Measurements from ENCODE around the gene DNAJC5. TPM values are rescaled to one million over a fixed set of nuclear protein-coding genes. Genes with fewer than 3 reads are reported as not detected.

The DNAJC5 gene
- total RNA-seq, 1 experiment from 2014 or later: 28.5 TPM

DNA sequence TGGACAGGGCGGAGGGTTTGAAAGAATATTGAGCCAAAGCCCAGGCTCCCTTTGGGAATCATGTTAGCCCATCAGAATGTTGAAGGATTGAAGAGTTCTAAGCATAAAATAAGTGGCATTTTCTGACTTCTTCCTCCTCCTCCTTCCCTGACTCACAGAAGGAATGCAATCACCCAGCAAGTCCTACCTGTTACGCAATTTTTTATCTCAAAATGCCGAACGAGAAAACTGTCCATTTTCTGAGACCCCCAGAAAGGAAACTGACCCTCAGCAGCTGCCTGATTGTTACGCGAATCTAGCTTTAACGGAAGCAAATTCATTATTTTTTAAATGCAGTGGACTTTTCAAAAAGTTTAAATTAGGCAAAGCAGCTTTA lies 4.7 kb upstream of the DNAJC5 start:
- H3K27ac Mint-ChIP-seq: peak overlapping the region; percentile 24; the same call in 1 of the 2 replicates
- CTCF ChIA-PET: interaction anchor here (1.2 to 2.0 kb wide), 4 partner anchors 44 to 116 kb away, joined by 3 to 6 read pairs (median 4); no protein-coding TSS in a partner anchor

More for the DNA sequence above, 4.7 kb upstream of the DNAJC5 start:
- no peak overlapping the region for H3K4me3 Mint-ChIP-seq
- POLR2A ChIA-PET: no interaction called here
- H3K36me3 Mint-ChIP-seq: peaks cover 29% of the 10 kb centered on the region
- DNase-seq (ENCODE audit: low spot score) (no peak), ATAC-seq (no peak)
- TF ChIP-seq, protein P1, sequence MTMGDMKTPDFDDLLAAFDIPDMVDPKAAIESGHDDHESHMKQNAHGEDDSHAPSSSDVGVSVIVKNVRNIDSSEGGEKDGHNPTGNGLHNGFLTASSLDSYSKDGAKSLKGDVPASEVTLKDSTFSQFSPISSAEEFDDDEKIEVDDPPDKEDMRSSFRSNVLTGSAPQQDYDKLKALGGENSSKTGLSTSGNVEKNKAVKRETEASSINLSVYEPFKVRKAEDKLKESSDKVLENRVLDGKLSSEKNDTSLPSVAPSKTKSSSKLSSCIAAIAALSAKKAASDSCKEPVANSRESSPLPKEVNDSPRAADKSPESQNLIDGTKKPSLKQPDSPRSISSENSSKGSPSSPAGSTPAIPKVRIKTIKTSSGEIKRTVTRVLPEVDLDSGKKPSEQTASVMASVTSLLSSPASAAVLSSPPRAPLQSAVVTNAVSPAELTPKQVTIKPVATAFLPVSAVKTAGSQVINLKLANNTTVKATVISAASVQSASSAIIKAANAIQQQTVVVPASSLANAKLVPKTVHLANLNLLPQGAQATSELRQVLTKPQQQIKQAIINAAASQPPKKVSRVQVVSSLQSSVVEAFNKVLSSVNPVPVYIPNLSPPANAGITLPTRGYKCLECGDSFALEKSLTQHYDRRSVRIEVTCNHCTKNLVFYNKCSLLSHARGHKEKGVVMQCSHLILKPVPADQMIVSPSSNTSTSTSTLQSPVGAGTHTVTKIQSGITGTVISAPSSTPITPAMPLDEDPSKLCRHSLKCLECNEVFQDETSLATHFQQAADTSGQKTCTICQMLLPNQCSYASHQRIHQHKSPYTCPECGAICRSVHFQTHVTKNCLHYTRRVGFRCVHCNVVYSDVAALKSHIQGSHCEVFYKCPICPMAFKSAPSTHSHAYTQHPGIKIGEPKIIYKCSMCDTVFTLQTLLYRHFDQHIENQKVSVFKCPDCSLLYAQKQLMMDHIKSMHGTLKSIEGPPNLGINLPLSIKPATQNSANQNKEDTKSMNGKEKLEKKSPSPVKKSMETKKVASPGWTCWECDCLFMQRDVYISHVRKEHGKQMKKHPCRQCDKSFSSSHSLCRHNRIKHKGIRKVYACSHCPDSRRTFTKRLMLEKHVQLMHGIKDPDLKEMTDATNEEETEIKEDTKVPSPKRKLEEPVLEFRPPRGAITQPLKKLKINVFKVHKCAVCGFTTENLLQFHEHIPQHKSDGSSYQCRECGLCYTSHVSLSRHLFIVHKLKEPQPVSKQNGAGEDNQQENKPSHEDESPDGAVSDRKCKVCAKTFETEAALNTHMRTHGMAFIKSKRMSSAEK (CRISPR knock-in tag; IDR thresholded peaks at IDR 0.05; ENCODE audit: borderline replicate concordance): no peak
- TF ChIP-seq TP53 (CRISPR knock-in tag; IDR thresholded peaks at IDR 0.05): no peak
- TF ChIP-seq, protein P2, sequence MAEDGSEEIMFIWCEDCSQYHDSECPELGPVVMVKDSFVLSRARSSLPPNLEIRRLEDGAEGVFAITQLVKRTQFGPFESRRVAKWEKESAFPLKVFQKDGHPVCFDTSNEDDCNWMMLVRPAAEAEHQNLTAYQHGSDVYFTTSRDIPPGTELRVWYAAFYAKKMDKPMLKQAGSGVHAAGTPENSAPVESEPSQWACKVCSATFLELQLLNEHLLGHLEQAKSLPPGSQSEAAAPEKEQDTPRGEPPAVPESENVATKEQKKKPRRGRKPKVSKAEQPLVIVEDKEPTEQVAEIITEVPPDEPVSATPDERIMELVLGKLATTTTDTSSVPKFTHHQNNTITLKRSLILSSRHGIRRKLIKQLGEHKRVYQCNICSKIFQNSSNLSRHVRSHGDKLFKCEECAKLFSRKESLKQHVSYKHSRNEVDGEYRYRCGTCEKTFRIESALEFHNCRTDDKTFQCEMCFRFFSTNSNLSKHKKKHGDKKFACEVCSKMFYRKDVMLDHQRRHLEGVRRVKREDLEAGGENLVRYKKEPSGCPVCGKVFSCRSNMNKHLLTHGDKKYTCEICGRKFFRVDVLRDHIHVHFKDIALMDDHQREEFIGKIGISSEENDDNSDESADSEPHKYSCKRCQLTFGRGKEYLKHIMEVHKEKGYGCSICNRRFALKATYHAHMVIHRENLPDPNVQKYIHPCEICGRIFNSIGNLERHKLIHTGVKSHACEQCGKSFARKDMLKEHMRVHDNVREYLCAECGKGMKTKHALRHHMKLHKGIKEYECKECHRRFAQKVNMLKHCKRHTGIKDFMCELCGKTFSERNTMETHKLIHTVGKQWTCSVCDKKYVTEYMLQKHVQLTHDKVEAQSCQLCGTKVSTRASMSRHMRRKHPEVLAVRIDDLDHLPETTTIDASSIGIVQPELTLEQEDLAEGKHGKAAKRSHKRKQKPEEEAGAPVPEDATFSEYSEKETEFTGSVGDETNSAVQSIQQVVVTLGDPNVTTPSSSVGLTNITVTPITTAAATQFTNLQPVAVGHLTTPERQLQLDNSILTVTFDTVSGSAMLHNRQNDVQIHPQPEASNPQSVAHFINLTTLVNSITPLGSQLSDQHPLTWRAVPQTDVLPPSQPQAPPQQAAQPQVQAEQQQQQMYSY (CRISPR knock-in tag; IDR thresholded peaks at IDR 0.05): no peak
- no peak for TF ChIP-seq ZNF671 (CRISPR knock-in tag; IDR thresholded peaks at IDR 0.05)
- no peak for TF ChIP-seq ZNF317 (CRISPR knock-in tag; IDR thresholded peaks at IDR 0.05; ENCODE audit: borderline replicate concordance, low read depth)
- TF ChIP-seq, protein P3, sequence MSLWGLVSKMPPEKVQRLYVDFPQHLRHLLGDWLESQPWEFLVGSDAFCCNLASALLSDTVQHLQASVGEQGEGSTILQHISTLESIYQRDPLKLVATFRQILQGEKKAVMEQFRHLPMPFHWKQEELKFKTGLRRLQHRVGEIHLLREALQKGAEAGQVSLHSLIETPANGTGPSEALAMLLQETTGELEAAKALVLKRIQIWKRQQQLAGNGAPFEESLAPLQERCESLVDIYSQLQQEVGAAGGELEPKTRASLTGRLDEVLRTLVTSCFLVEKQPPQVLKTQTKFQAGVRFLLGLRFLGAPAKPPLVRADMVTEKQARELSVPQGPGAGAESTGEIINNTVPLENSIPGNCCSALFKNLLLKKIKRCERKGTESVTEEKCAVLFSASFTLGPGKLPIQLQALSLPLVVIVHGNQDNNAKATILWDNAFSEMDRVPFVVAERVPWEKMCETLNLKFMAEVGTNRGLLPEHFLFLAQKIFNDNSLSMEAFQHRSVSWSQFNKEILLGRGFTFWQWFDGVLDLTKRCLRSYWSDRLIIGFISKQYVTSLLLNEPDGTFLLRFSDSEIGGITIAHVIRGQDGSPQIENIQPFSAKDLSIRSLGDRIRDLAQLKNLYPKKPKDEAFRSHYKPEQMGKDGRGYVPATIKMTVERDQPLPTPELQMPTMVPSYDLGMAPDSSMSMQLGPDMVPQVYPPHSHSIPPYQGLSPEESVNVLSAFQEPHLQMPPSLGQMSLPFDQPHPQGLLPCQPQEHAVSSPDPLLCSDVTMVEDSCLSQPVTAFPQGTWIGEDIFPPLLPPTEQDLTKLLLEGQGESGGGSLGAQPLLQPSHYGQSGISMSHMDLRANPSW (CRISPR knock-in tag; conservative IDR thresholded peaks at IDR 0.05; ENCODE audit: low read depth): no peak
- TF ChIP-seq, protein P4, sequence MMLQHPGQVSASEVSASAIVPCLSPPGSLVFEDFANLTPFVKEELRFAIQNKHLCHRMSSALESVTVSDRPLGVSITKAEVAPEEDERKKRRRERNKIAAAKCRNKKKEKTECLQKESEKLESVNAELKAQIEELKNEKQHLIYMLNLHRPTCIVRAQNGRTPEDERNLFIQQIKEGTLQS (CRISPR knock-in tag; conservative IDR thresholded peaks at IDR 0.05): no peak
- TF ChIP-seq FOXJ3 (CRISPR knock-in tag; IDR thresholded peaks at IDR 0.05; ENCODE audit: borderline replicate concordance): no peak
- TF ChIP-seq SP1 (CRISPR knock-in tag; conservative IDR thresholded peaks at IDR 0.05): no peak
- TF ChIP-seq, protein P5, sequence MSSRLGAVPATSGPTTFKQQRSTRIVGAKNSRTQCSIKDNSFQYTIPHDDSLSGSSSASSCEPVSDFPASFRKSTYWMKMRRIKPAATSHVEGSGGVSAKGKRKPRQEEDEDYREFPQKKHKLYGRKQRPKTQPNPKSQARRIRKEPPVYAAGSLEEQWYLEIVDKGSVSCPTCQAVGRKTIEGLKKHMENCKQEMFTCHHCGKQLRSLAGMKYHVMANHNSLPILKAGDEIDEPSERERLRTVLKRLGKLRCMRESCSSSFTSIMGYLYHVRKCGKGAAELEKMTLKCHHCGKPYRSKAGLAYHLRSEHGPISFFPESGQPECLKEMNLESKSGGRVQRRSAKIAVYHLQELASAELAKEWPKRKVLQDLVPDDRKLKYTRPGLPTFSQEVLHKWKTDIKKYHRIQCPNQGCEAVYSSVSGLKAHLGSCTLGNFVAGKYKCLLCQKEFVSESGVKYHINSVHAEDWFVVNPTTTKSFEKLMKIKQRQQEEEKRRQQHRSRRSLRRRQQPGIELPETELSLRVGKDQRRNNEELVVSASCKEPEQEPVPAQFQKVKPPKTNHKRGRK (CRISPR knock-in tag; IDR thresholded peaks at IDR 0.05; ENCODE audit: borderline replicate concordance): no peak
- TF ChIP-seq NR1H2 (CRISPR knock-in tag; IDR thresholded peaks at IDR 0.05): no peak
- no peak for TF ChIP-seq MXD4 (CRISPR knock-in tag; IDR thresholded peaks at IDR 0.05; ENCODE audit: borderline replicate concordance)
- H3K9me3 Mint-ChIP-seq: no peaks in the 10 kb centered on the region
- H3K4me1 Mint-ChIP-seq: peaks cover 4% of the 10 kb centered on the region
- H3K27me3 Mint-ChIP-seq (ENCODE audit: low read depth): no peaks in the 10 kb centered on the region
